ENCODE measurements around the gene SEL1L.
A peak's percentile ranks its signal among the peaks of the same experiment; 100 is the strongest.
"Not testable (repeated sequence)": the region's sequence is repeated elsewhere in the genome, so short reads cannot be mapped to it uniquely, and the experiment has no call there.

Gene SEL1L

DNA sequence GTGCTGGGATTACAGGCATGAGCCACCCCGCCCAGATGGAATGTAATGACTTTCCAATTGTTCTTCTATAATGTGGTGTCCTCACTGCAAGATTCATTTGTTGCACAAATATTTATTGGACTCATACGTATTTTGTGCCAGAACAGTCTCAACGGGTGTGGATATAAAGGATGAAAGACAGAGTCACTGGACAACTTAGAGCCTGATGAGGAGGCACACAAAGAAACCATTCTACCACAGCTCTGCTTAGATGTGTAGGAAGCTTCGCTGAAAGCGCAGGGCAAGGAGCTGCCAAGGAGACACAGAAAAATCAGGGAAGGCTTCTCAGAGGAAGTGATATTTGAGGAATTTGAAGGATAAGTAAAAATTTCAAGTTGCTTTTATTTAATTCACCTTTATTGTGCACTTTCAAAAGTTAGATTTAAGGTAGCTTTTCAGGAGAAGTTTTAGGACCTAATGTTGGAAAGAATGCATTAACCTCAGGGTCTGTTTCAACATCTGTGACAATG is 92.0 kb downstream of the SEL1L start:
- DNase-seq = no peak

DNA sequence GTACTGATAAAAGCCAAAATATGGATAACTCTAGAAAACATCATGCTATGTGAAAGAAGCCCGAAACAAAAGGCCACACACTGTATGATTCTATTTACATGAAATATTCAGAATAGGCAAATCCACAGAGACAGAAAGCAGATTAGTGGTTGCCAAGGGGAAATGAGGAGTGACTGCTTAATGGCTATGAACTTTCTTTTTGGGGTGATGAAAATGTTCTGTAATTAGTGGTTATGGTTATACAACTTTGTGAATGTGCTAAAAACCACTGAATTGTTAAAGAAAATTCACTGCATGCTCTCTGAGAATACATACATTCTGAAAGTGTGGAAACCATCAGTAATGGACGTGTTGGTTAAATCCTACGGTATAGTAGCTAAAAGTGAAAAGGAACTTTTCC is 93.6 kb downstream of the SEL1L start:
- DNase-seq = no peak

DNA sequence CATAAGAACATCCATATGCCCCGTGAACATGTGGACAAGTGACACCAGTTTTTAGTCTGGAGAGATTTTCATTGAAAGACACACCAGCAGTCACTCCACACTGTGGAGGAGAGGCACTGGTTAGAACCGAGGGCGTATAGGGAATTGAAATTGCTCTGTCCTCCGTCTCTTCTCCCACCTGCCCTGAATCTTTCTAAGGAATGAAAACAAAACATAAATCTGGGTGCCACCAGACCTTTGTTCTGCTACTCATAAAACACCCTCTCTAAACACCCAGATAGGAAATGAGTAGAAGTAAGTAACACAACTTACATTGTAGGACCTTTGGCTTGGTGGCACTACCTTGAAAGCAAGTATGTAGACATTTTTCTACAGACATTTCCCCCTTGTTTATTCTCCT is 96.4 kb downstream of the SEL1L start:
- DNase-seq = no peak

DNA sequence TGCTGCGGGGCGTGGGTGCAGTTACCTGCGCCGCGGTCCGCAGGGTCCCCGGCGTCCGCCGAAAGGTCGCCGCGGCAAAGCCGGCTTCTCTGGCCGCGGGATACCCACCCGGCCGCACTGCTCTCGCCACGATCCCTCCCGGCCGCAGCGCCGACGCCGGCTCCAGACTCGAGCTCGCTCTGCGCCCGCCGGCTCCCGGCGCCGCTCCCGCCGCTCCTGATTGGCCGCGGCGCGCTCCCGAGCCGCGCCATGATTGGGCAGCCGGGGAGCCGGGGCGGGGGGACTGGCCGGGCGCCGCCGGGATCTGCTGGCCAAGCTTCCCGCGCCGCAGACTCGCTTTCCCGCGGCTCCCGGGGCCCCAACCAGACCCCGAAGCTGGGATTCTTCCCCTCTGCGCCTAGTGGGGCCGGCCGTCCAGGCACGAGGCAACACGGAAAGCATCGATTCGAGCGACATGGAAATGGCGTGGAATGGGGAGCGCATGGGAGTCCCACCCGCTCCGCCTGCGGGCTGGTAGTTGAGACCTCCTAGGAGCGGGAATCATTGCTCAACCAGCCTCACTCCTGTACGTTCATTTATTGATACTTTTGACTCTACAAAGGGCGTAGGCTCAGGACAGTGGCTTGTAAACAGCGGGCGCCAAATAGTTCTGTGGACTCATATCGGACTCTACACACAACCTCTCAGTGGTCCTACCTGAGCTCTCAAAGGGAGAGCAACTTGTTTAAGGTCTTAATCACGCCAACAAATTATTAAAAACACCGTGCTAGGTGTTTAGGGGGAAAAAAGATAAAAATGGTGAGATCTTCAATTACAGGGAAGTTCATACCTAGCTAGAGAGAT is 97.1 kb downstream of the SEL1L start:
- DNase-seq = peak; percentile 87

DNA sequence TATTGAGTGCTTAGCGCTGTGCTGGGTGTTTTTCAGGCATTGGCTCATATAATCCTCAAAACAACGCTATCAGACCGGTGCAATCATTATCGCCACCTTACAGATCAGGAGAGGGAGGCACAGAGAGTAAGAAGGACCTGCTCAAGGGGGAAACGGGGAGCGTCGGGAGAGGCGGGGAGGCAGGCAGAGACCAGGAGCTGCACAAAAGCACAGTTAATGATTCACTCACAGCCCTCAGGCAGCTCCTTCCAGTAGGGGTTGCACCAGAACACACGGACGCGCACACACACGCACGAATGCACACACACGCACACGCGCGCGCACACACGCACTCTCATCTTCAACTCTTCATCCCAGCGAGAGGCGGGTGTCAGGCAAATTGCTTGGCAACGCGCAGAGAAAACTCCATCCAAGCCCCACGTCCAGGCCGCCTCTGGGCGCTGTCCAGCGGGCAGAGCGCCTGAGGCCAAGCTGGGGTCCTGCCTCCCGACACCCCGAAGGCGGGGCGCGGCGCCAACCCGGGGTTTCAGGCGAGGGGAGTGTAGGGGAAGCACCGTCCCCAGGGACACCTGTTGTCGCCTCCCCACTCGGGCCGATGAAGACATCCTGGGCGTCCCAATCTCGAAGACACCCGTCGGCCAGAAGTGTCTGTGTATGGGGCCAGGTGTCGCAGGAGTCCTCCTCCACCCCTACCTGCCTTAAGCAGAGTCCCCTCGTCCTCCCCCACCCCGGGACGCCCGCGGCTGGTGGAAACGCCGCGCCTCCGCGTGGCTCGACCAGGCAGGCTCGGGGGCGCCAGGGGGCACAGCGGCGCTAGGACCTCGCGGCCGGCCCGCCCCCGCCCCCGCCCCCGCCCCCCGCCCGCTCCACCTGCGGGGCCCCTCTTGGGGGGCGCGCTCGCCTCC is 98.0 kb downstream of the SEL1L start:
- DNase-seq = peak; percentile 76

DNA sequence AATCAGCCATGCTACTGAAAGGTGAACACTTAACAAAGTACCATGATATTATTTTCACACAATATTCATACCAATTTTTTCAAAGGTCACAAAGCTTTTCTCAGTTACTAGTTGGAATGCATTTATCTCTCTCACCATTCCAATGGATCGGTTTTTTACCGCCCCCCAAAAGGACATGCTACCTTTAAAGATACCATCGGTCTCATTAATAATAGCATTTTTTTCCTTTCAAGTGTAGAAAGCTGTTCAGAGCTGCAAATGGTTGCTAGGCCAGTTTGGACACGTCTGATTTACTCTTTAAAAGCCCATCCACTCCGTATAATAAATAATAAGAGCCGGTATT is 98.6 kb downstream of the SEL1L start:
- DNase-seq = no peak

DNA sequence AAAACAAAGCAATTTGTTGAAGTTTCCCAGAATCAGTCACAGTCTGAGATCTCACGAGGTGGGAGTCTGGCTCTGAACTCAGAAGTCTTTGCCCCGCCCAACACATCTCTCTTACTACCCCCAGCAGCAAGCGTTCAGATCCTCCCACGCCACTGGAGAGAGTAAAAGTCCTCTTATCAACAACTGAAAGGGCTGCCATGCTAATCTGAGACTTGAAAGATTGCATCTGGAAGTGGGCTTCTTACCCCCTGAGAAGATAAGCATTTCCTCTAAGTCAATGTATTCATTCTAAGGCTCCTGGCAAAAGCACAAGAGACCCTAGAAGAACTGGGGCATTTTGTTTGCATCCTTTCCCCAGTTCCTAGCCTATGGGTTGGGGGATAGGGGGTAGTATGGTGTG is 99.4 kb downstream of the SEL1L start:
- no peak for DNase-seq

DNA sequence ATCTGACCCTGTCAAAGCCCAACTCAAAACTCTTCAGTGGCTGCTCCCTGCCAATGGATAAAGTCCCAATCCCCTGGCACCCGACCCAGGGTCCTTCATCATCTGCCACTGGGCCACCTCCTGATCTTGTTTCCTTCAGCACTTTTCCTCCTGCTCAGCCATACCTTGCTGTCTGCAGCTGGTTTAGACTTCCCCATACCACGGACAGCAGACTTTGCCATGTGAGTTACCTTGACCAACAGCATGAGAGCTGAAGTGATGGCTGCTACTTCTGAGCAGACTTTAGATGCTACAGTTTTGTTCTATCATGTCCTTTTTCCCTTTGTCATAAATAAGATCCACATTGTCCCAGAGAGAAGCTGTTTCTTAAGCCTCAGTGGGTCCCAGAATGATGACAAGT is 100.3 kb downstream of the SEL1L start:
- DNase-seq = no peak

DNA sequence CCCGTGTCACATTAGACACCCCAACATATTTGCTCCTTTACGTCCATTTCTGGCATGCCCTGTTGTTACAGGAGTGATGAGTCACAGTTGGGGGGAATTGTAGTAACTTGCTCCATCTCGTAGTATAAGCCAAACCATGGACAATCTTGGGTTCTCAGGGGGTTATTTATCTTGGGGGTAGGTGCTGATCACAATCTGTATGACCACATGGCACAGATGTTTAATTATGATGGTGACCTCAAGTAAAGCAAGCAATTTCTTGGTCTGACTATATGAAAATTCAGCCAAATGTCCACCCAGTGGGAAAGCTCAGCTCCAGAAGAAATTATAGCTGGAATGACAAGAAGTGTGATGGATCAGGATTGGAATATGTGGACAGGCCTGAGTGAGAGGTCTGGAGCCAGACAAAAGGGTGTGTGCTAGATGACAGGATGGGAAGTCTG is 101.4 kb downstream of the SEL1L start:
- DNase-seq = peak; percentile 30

DNA sequence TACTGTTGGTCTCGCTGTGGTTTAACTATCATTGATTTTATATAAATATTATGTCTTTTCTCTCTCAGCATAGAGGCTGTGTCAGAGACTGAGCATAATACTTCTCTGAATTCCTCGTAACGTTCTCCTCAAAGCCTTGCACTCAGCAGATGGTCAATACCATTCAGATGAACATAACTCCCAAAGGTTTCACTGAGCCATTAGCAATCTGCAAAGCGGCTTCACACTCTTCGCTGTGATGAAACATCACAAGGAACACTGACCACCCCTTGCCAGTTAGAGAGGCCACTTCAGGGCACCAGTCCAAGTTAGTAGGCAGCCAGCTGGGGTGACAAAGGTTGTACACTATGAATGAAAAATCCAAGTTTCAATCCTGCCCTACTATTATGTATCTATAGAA is 103.4 kb downstream of the SEL1L start:
- no peak for DNase-seq

DNA sequence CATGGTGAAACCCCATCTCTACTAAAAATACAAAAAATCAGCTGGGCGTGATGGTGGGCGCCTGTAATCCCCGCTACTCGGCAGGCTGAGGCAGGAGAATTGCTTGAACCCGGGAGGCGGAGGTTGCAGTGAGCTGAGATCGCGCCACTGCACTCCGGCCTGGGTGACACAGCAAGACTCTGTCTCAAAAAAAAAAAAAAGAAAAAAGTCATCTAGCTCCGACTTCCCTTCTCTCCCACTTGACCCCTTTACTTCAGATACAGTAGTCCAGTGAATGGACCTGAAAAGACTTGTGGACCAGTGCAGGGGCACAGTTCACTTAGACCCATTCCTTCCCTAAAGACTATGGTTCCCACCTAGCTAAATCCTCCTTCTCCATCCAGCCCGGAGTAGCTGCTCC is 103.9 kb downstream of the SEL1L start:
- DNase-seq = not testable (repeated sequence)

DNA sequence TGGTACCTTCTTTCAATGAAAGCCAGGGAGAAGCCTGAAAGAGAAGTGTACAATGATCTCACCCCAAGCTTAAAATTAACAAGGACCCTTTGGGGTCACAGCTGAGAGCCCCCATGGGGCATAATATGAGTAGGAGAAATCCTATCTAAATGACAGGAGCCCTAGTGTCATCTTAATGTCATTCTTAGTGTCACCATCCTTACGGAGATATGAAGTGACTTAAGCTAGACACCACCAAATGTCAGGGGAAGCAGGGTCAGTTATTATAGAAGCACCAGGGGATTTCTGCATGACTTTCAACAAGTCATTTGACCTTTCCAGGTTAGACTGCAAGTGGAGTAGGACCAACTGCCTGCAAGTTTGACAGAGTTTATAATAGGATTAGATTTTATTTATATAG is 104.6 kb downstream of the SEL1L start:
- no peak for DNase-seq

DNA sequence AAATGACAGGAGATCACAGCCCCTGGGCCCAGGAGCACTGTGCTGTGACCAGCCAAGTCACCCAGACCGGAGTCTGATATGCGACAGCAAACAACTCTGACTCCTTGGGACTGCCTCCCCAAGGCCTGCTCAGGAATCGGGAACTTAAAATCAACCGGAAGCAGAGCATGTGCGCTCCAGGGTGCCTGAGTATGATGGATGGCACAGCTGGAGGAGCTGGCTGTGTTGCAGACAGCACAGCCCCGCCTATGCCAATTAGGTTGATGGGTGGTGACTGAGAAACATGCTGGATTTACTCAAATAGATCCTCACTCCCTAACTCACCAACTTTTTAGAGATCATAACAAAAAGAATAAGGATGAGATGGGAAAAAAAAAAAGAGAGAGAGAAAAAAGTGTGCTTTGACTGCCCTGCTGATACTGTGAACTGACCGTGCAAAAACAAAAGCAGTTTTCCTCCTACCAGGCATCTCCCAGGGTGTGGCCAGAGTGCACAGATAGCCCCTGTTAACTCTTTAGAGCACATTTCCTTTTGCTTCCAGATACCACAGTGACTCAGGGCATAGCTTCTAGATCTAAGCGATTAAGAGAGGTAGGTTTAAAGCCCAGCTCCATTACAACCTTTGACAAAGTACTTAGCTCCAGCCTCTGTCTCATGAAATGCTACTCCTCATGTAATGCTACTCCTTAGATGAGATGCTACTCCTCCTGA is 106.2 kb downstream of the SEL1L start:
- peak; percentile 64 for DNase-seq

DNA sequence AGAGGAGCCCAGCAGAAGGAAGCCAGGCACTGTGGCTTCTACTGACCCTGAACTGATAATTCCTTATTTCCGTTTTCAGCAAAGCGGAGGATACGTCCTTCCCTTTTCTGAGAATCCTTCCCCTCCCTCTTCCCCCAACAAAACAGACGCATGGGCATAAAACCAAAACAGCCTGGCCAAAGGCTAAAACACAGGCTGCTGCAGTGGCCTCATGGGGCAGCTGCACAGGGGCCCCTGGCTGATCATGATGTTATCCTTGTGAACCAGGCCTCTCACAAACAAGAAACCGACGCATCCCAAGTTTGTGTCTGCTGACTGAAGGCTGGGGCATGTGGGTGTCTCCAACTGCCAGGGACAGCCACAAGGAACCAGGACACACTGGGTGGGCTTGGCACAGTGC is 110.1 kb downstream of the SEL1L start:
- peak; percentile 63 for DNase-seq
